GM12872 (cell line): ENCODE results near the gene MRS2.

Source experiments
- TF ChIP-seq, protein P1 (sequence below): IDR thresholded peaks from 3 replicates; pipeline ENCODE4 v1.5.1; 2011; ENCODE audit warnings: low read depth, mild to moderate bottlenecking, low read length, moderate library complexity; ENCODE audit not compliant: insufficient read depth

MRS2 gene

DNA sequence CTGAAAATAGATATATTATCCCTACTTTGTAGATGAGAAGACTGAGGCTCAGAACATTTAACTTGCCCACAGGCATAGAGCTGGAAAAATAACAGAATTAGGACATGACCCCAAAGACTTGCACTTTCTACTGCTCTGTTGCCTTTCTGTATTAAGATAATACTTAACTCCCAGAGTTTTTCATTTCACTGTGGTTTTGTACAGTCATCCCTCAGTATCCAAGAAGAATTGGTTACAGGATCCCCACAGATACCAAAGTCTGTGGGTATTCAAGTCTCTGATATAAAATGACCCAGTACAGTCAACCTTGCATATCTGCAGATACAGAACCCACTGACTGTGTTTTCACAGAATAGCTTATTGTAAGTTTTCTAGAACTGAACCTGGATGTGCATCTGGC is 16.8 kb downstream of the MRS2 start:
- TF ChIP-seq, protein P1, sequence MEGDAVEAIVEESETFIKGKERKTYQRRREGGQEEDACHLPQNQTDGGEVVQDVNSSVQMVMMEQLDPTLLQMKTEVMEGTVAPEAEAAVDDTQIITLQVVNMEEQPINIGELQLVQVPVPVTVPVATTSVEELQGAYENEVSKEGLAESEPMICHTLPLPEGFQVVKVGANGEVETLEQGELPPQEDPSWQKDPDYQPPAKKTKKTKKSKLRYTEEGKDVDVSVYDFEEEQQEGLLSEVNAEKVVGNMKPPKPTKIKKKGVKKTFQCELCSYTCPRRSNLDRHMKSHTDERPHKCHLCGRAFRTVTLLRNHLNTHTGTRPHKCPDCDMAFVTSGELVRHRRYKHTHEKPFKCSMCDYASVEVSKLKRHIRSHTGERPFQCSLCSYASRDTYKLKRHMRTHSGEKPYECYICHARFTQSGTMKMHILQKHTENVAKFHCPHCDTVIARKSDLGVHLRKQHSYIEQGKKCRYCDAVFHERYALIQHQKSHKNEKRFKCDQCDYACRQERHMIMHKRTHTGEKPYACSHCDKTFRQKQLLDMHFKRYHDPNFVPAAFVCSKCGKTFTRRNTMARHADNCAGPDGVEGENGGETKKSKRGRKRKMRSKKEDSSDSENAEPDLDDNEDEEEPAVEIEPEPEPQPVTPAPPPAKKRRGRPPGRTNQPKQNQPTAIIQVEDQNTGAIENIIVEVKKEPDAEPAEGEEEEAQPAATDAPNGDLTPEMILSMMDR, result no peak

DNA sequence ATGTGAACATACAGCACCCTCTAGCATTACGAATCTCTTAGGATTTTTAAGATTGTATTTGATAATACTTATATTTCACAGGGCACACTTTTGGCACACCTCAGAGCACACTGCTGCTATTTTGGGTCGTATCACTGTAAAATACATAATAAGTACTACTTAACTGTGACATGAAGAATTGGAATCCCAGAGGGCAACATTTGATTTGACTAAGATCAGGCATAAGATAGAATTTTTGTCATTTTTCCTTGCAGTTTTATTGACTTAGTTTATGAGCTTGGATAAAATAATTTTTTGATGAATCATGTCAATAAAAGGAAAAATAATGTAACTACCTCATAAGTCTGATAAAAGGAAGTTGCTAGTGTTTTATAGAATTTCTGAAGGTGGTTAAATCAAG is 22.4 kb downstream of the MRS2 start:
- TF ChIP-seq, protein P1, result no peak

DNA sequence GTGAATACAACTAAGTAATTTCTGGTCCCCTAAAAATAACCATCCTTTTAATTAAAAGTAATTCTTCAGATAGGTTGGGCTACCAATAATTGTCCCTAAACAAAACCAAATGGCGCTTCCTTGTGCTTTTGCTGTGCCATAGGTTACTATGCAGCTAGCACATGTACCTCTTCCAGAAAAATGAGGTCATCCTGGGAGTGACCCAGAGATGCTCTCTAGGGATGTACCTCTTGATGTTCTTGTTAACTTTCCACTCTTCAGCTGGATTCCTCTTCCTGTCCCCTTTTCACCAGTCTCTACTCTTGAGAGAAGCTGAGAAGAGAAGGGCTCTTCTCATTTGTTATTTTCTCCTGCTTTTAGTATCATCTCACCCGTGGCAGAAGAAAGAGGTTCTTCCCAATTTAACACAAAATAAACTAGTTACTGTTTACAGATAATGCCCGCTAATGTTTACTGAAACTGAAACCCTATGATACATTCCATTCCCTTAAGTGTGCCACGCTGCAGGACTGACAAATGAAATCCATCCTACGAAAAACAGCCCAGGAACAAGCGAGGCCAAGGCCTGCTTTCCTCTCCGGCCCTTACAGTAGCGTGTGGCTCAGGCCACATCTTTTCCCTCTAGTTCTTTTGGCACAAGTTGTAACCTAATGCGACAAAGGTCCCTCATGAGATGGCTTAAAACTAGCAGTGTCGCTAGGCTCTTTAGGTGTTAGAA is 24.2 kb downstream of the MRS2 start:
- TF ChIP-seq, protein P1, result no peak

DNA sequence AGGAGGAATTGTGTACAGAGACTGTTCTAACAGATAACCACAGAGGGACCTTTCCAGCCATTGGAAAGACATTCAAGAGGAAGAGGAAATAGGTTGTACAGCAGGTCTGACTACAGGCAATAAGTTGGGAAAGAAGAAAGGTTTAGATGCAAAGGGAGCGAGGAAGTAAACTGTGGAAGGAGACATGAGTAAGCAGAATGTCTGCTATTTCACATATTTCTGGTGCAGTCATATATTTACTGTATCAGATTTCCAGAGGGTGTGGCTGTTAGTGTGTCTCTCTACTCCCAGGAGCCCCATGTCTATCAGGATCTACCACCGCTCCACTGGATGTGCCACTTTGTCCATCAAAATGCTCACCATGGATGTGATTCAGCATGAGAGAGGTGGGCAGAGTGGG is 25.9 kb downstream of the MRS2 start:
- TF ChIP-seq, protein P1, result no peak

DNA sequence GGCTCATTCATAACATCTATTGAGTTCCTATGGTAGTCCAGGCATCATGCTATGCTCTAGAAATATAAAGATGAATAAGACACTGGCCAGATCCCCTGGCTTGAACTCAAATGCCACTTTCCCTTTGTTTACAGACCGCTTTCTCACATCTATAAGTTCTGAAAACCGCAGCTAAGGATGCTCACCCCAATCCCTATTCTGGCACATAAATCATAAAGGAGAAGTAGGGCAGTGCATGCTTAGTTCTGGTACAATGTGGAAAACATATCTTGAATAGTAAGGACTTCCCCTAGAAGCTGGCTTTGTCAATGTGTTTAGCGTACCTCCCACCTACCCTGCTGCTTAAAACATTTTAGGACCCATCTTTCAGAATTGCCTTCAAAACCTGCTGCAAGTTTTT is 26.4 kb downstream of the MRS2 start:
- TF ChIP-seq, protein P1, result no peak

DNA sequence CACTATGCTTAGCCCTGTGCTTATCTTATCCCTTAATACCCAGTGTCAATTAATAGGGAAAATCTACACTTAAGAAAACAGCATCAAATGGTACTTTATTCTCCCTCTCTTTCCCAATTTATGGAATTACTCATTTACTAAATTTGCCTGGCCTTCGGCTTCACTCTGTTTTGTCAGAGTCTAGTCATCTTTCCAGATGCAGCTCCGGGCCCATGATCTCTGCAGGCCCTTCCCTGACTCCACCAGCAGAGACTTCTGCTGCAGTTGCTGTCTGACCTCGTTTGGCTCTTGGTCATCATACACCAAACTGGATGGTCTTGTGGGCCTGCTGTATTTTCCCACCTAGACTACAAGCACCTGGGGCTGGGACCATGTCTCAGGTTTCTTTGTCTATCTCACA is 27.4 kb downstream of the MRS2 start:
- TF ChIP-seq, protein P1, result no peak

DNA sequence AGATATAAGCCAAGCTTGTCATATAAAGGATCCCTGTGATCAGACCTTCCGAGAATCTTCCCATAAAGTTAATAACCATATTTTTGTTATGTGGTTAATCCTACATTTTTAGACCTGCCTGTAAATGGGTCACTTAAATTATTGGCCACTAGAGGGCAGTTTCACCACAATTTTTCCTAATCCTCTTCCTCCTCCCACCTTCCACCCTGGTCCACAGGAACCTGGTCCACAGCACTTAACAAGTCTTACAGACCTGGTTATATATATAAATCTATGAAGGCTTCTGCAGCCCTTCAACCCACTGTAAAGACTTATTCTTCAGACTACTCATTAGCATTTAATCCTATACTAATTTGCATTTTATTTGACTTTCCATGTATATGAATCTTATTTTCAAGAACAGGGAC is 28.3 kb downstream of the MRS2 start:
- TF ChIP-seq, protein P1, result peak; percentile 67
